Peyer's patch (tissue), 4 donors: ENCODE measurements around the gene AMOT. TPM values are rescaled to one million over a fixed set of nuclear protein-coding genes. Genes with fewer than 3 reads are reported as not detected.

Experiments
- DNase-seq, 3 donors: peaks; one replicate each; pipeline ENCODE4 v3.0.0-alpha.2; 2017 to 2019
- H3K27ac ChIP-seq, 4 donors: fragments of 200-600 bp; sonication (generic); one replicate each; pipeline ENCODE4 v1.5.1; 2016 to 2019
- H3K27me3 ChIP-seq, 2 donors: fragments of 200-600 bp; sonication (generic); one replicate each; pipeline ENCODE4 v1.5.1; 2019
- H3K36me3 ChIP-seq, 3 donors: fragments of 200-600 bp; sonication (generic); one replicate each; pipeline ENCODE4 v1.5.1; 2016 to 2019
- H3K4me1 ChIP-seq, 4 donors: fragments of 200-600 bp; sonication (generic); one replicate each; pipeline ENCODE4 v1.5.1; 2016 to 2019
- H3K4me3 ChIP-seq, 4 donors: fragments of 200-600 bp; sonication (generic); 1 replicate in 3 of 4; 2 replicates in 1 of 4; pipeline ENCODE4 v1.5.1; 2016 to 2019; ENCODE audit warnings: mild to moderate bottlenecking in 1 of 4
- H3K9me3 ChIP-seq, 4 donors: fragments of 200-600 bp; sonication (generic); one replicate each; pipeline ENCODE4 v1.5.1; 2016 to 2019; ENCODE audit warnings: mild to moderate bottlenecking in 1 of 4
- POLR2A ChIP-seq, 2 donors: fragments of 450-650 bp; IDR thresholded peaks; one replicate each; pipeline ENCODE4 v1.5.1; 2017; ENCODE audit warnings: antibody characterized with exemption in 2 of 2, mild to moderate bottlenecking in 2 of 2, moderate library complexity in 2 of 2
- total RNA-seq, 4 donors: library from RNA; depleted of rRNA; stranded (reverse); fragments of >200 nt; gene quantifications; one replicate each; pipeline ENCODE4 v1.1.0, GENCODE V29; 2016
- TF ChIP-seq, protein P1 (sequence below), 6 experiments: fragments of 450-650 bp in 4 of 6; fragments of 200-600 bp in 2 of 6; sonication (generic) in 1 of 6; IDR thresholded peaks; one replicate each; pipeline ENCODE4 v1.5.1; 2017 to 2019; ENCODE audit warnings: antibody characterized with exemption in 6 of 6, mild to moderate bottlenecking in 3 of 6, moderate library complexity in 1 of 6

AMOT gene
- total RNA-seq, 4 donors from 2014 or later, result 8.3 to 43.8 (median 18.0) TPM

DNA sequence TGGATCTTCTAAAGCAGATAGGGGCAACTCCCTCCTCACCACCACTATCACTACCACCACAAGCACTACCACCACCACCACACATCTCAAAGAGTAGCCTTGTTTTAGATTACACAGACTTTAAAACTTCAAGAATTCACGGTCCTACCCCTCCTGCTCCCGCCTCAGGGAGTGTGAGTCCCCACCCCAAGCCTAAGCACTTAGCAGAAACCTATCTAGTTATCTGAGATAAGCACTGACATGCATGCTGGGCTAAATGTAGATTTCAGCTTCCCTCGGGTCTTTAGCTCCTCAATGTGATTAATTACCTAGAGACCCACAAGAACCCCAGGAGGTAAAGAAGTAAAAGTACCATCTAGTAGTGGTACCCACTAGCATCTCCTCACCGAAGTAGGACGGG is 775 bp downstream of the AMOT start:
- H3K4me1 ChIP-seq, result no peaks in the 10 kb centered on the region
- peak overlapping the region in 3 of 4 donors; percentile 46 to 76 (median 76) for H3K4me3 ChIP-seq
- peak overlapping the region in 2 of 4 donors; percentile 72 to 82 for H3K27ac ChIP-seq
- H3K36me3 ChIP-seq, result no peaks in the 10 kb centered on the region
- peaks cover 0 to 3% (median 0%) of the 10 kb centered on the region in 4 donors for H3K9me3 ChIP-seq
- no peaks in the 10 kb centered on the region for H3K27me3 ChIP-seq
- TF ChIP-seq, protein P1, sequence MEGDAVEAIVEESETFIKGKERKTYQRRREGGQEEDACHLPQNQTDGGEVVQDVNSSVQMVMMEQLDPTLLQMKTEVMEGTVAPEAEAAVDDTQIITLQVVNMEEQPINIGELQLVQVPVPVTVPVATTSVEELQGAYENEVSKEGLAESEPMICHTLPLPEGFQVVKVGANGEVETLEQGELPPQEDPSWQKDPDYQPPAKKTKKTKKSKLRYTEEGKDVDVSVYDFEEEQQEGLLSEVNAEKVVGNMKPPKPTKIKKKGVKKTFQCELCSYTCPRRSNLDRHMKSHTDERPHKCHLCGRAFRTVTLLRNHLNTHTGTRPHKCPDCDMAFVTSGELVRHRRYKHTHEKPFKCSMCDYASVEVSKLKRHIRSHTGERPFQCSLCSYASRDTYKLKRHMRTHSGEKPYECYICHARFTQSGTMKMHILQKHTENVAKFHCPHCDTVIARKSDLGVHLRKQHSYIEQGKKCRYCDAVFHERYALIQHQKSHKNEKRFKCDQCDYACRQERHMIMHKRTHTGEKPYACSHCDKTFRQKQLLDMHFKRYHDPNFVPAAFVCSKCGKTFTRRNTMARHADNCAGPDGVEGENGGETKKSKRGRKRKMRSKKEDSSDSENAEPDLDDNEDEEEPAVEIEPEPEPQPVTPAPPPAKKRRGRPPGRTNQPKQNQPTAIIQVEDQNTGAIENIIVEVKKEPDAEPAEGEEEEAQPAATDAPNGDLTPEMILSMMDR (IDR thresholded peaks at IDR 0.05), result no peak
- TF ChIP-seq POLR2A (IDR thresholded peaks at IDR 0.05), result no peak
- DNase-seq, result no peak

DNA sequence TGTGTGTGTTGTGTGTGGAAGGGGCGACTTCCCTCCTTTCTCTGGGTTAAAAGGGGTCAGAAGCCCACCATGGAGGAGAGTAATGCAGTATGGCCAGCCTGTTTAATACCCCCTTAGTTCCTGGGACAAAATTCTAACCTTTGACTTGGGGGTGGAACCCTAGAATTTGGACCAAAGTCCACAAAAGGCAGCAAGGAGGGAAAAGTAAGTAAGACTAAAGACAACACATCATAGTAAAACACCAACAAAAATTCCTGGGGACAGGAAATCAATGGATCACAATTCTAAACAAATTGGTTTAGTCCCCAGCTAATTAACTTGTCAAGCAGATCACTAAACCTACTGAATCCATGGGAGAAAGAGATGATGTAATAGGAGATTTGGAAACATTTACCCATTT is 3.1 kb downstream of the AMOT start:
- no peak overlapping the region for H3K27ac ChIP-seq
- H3K27me3 ChIP-seq, result no peaks in the 10 kb centered on the region
- H3K4me1 ChIP-seq, result no peaks in the 10 kb centered on the region
- no peaks in the 10 kb centered on the region for H3K36me3 ChIP-seq
- peaks cover 0 to 3% (median 0%) of the 10 kb centered on the region in 4 donors for H3K9me3 ChIP-seq
- H3K4me3 ChIP-seq, result no peak overlapping the region
- no peak for DNase-seq
- TF ChIP-seq POLR2A (IDR thresholded peaks at IDR 0.05), result no peak
- TF ChIP-seq, protein P1 (IDR thresholded peaks at IDR 0.05), result no peak

DNA sequence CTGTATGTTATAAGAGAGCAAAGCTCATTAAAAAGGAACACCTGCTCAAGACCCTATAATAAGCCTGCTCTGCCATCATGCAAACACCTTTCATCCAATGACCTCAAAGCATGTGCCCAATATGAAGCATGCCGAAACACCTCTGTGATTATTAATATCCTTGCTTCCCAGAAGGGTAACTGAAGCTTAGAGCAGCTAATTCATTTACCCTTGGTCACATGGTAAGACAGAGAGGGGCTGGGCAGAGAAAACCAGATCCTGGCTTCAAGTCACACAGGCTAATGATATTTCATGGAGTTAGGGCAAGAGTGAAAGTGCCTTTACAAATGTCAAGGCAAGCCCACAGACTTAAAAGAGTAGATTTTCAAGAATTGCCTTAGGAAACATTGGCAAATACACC is 5.6 kb downstream of the AMOT start:
- DNase-seq, result no peak
- H3K9me3 ChIP-seq, result no peaks in the 10 kb centered on the region
- H3K27me3 ChIP-seq, result no peaks in the 10 kb centered on the region
- no peak overlapping the region for H3K4me3 ChIP-seq
- H3K36me3 ChIP-seq, result no peaks in the 10 kb centered on the region
- no peak for TF ChIP-seq POLR2A (IDR thresholded peaks at IDR 0.05)
- TF ChIP-seq, protein P1 (IDR thresholded peaks at IDR 0.05), result no peak
- no peaks in the 10 kb centered on the region for H3K4me1 ChIP-seq
- H3K27ac ChIP-seq, result no peak overlapping the region

DNA sequence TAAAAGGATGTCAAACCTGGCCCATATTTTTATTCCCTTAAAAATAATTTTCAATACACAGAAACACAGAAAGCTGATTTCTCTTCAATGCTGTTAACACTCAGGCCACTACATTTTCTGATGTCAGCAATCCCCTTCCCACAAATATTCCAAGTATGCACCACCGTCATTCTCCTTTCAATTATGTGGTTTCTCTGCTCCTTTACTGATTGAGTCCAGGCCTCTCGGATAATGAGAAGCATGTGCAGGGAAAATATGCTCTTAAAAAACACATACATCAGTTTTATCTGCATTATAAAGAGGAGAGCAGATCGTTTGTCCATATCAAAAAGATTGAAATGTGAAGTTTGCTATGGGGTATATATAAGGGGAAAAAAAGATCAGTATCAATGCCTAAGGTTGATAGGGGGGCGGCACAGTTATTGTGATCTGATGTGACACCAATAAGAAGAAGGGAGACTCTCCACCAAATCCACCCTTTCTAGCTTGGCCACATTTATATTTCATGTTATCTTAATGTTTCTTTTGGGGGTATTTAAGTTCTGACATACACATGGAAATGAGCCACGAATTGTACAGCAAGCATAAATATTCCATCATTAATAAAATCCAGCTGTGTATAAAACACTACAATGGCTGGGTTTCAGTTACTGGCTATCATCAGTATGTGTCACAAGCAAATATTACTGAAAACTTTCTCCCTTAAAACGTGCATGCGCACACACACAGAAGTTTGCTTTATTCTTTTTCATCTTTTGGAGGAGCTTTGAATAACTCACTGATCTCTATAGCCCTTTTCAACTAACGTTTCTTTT is 6.4 kb downstream of the AMOT start:
- Histone ChIP-seq H3K9me3 (no peaks in the 10 kb centered on the region), H3K27ac (no peak overlapping the region), H3K36me3 (no peaks in the 10 kb centered on the region), H3K4me3 (no peak overlapping the region), H3K27me3 (no peaks in the 10 kb centered on the region), H3K4me1 (no peaks in the 10 kb centered on the region)
- no peak for DNase-seq
- TF ChIP-seq, protein P1 (IDR thresholded peaks at IDR 0.05), result no peak

DNA sequence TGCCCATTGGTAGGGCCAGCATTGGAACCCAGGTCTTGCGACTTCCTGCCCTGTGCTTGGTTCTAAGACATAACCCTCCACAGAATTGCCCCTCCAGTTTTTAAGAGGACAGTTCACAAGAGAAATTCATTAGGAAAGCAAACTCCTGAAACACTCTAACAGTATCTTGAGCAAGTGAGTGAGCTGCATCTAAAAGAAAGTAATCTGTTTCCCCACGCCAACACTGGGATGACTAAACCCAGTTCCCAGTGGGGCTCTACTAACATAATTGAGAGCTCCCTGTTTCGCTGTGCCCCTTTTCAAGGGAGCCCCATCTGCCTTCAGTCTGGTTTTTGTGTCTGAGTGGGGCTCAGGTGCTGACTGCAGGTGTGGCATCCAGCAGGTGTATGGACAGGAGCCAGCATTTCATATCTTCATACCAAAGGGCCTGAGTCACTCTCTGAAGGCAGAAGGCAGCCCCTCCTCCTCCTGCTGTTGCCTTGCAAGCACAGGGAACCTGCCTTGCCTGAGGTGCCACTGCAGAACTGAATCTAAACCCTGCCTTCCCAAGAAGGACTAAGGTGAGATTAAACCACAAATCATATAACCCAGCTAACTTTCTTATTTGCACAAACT is 8.0 kb downstream of the AMOT start:
- H3K27me3 ChIP-seq, result no peaks in the 10 kb centered on the region
- peak in 2 of 3 donors; percentile 55 to 77 for DNase-seq
- no peaks in the 10 kb centered on the region for H3K36me3 ChIP-seq
- no peaks in the 10 kb centered on the region for H3K4me1 ChIP-seq
- TF ChIP-seq, protein P1 (IDR thresholded peaks at IDR 0.05), result no peak
- TF ChIP-seq POLR2A (IDR thresholded peaks at IDR 0.05), result no peak
- no peak overlapping the region for H3K27ac ChIP-seq
- no peak overlapping the region for H3K4me3 ChIP-seq
- no peaks in the 10 kb centered on the region for H3K9me3 ChIP-seq
